ENCODE data around the gene KIAA0753. TPM values are rescaled to one million over a fixed set of nuclear protein-coding genes. Genes with fewer than 3 reads are reported as not detected.
"Not testable (repeated sequence)": the region's sequence is repeated elsewhere in the genome, so short reads cannot be mapped to it uniquely, and the experiment has no call there.

Gene KIAA0753
- total and polyA plus RNA-seq, 3 experiments from 2014 or later, result 1.8 to 20.8 (median 18.6) TPM

DNA sequence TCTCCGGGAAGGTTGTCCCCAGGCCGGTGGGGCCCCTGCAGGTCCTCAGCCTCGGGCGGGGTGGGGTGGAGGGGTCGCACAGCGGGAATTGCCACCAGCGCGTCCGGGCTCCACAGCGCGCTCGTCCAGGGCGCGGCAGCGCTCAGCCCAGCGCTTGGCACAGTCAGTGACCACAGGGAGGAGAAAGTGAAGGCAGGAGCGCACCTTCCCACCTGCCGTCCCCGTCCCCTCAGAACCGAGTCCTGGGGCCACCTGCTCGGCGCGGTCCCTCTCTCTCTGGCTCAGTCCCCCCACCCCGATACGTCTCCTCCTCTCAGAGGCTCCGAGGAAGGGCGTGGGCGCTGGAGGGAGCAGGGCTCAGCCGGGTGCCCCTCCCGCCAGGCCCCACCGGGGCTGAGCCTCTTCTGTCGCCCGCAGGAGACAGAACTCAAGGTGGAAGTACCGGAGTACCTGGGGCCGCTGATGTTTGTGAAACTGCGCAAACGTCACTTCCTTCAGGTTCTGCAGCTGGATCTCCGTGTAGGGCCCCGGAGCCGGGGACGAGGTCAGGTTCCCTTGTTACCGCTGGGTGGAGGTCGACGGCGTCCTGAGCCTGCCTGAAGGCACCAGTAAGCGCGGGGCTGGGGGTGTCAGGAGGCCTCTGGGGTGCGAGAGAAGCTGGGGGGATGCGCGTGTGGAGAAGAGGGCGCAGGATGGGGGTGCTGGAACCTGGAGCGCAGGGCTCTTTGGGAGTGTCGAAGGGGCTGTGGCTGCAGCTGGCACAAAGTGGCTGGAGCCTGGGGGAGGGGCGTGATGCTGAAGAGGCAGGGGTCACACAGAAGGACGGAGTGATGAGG, 16.5 kb upstream of the KIAA0753 start:
- DNase-seq, result peak in 4 of 5 donors; percentile 29 to 77 (median 60)
- Mint-ChIP-seq H3K4me1 (peaks cover 34 to 68% (median 46%) of the 10 kb centered on the region in 3 donors), H3K27ac (peak overlapping the region in 6 of 8 donors; percentile 42 to 93 (median 88)), H3K4me3 (peak overlapping the region; percentile 82 to 93 (median 90)), H3K36me3 (peaks cover 0 to 12% (median 4%) of the 10 kb centered on the region in 3 donors)
- H3K36me3 ChIP-seq (ENCODE audit: insufficient read depth, low read length); H3K9me3 Mint-ChIP-seq; H3K27me3 Mint-ChIP-seq; H3K27me3 ChIP-seq (ENCODE audit: insufficient read depth, low read length, poor library complexity, severe bottlenecking); H3K9me3 ChIP-seq (ENCODE audit: low read length); CTCF ChIA-PET; POLR2A ChIA-PET: not testable (repeated sequence)
- peak overlapping the region; percentile 24 for H3K27ac ChIP-seq (ENCODE audit: low read depth, low read length)
- H3K4me1 ChIP-seq (ENCODE audit: insufficient read depth, low read length), result peaks cover 21% of the 10 kb centered on the region
- H3K4me3 ChIP-seq (ENCODE audit: low read length), result peak overlapping the region; percentile 69

DNA sequence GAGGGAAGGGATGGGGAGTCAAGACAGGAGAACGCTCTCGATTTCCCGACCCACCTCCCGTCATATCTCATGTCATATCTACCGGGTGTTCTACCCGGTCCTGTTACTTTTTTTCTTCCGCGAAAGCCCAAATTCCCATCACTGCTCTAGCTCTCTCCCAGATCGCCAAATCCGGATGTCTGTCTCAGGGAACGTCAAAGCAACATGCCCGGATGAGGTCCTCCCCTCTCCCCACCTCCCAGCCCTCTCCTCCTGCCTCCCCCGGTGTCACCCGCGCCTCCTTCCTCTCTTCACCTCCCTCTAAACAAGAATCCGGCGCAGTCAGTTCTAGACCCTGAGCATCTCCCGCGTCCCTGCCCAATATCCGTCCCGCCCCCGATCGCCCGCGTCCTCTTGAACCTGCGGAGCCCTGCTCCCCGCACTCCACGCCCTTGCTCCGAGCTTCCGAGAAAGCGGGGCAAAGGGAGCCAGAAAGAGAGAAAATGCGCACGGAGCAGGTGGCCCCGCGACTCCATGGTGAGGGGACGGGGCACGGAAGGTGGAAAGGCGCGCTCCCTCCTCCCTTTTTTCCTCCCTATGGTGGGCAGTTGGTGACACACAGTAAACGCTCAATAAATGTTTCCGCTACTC, 15.3 kb upstream of the KIAA0753 start:
- POLR2A ChIA-PET; H3K27me3 Mint-ChIP-seq; H3K9me3 Mint-ChIP-seq; H3K9me3 ChIP-seq (ENCODE audit: low read length); DNase-seq; CTCF ChIA-PET; H3K4me3 ChIP-seq (ENCODE audit: low read length); H3K27ac ChIP-seq (ENCODE audit: low read depth, low read length); H3K36me3 ChIP-seq (ENCODE audit: insufficient read depth, low read length); H3K27me3 ChIP-seq (ENCODE audit: insufficient read depth, low read length, poor library complexity, severe bottlenecking): not testable (repeated sequence)
- H3K4me1 ChIP-seq (ENCODE audit: insufficient read depth, low read length), result peaks cover 25% of the 10 kb centered on the region
- H3K4me3 Mint-ChIP-seq, result peak overlapping the region; percentile 69 to 93 (median 79)
- H3K4me1 Mint-ChIP-seq, result peaks cover 38 to 68% (median 52%) of the 10 kb centered on the region in 3 donors
- H3K27ac Mint-ChIP-seq, result peak overlapping the region in 7 of 8 donors; percentile 31 to 90 (median 66)
- peaks cover 0 to 13% (median 4%) of the 10 kb centered on the region in 3 donors for H3K36me3 Mint-ChIP-seq

DNA sequence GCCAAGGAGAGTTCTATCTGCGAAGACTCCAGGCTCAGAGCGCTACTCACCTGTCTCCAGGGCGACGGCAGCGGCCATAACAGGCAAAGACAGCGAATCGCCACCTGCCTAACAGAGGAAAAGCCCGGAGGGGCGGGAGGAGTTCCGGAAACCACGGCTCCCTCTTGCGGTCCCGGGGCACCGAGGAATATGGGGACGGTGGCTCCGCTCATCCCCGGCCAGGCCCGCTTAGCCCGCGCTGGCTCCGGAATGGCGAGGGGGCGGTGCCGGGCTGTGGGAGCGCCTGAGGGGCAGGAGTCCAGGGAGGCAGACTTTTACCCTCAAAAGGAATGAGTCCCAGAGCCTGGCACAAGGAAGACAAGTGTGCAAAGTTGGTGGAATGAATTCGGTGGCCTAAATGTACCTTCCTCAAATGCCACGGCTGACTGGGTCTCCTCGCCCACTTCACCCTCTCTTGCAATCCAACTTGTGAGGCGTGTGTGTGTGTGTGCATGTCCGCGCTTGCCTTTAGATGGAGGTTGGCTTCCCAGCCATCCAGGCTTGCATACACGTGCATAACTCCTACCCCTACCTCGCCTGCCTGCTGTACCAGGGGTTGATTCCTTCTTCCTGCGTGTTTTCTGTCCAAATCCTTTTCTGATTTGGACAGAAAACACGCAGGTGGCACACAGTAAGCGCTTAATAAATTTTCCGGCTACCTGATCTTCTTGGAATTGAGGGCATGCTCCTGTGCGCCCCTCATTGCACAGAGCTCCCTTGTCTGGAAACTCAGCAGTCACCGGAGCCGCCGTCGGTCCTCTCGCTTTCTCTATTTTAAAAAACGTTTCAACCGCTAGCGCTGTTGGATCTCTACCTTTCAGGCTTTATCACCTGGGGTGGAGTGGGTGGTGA, 14.6 kb upstream of the KIAA0753 start:
- H3K9me3 Mint-ChIP-seq, result peaks cover 0 to 1% (median 0%) of the 10 kb centered on the region in 5 donors
- peaks cover 31% of the 10 kb centered on the region for H3K4me1 ChIP-seq (ENCODE audit: insufficient read depth, low read length)
- no peaks in the 10 kb centered on the region for H3K9me3 ChIP-seq (ENCODE audit: low read length)
- peaks cover 41 to 67% (median 52%) of the 10 kb centered on the region in 3 donors for H3K4me1 Mint-ChIP-seq
- ChIA-PET CTCF (no interaction called here), POLR2A (no interaction called here)
- peaks cover 3 to 5% of the 10 kb centered on the region in 2 donors for H3K27me3 Mint-ChIP-seq
- no peak for DNase-seq
- no peak overlapping the region for H3K27ac ChIP-seq (ENCODE audit: low read depth, low read length)
- peak overlapping the region in 6 of 7 donors; percentile 48 to 93 (median 77) for H3K4me3 Mint-ChIP-seq
- no peaks in the 10 kb centered on the region for H3K36me3 ChIP-seq (ENCODE audit: insufficient read depth, low read length)
- H3K36me3 Mint-ChIP-seq, result peaks cover 0 to 19% (median 4%) of the 10 kb centered on the region in 3 donors
- no peaks in the 10 kb centered on the region for H3K27me3 ChIP-seq (ENCODE audit: insufficient read depth, low read length, poor library complexity, severe bottlenecking)
- no peak overlapping the region for H3K4me3 ChIP-seq (ENCODE audit: low read length)
- peak overlapping the region in 4 of 8 donors; percentile 55 to 84 (median 70) for H3K27ac Mint-ChIP-seq

GRCh38 chr17:6651919-6652452, 11.5 kb upstream of the KIAA0753 start:
- Histone ChIP-seq H3K27me3 (ENCODE audit: insufficient read depth, low read length, poor library complexity, severe bottlenecking) (no peaks in the 10 kb centered on the region), H3K27ac (ENCODE audit: low read depth, low read length) (peak overlapping the region; percentile 100), H3K36me3 (ENCODE audit: insufficient read depth, low read length) (peaks cover 15% of the 10 kb centered on the region), H3K9me3 (ENCODE audit: low read length) (no peaks in the 10 kb centered on the region), H3K4me1 (ENCODE audit: insufficient read depth, low read length) (peaks cover 45% of the 10 kb centered on the region), H3K4me3 (ENCODE audit: low read length) (peak overlapping the region; percentile 92)
- Mint-ChIP-seq H3K27me3 (peaks cover 3 to 5% of the 10 kb centered on the region in 2 donors), H3K4me1 (peaks cover 49 to 79% (median 70%) of the 10 kb centered on the region in 3 donors), H3K9me3 (peaks cover 0 to 1% (median 0%) of the 10 kb centered on the region in 5 donors), H3K36me3 (peaks cover 0 to 41% (median 8%) of the 10 kb centered on the region in 3 donors), H3K4me3 (peak overlapping the region; percentile 48 to 96 (median 73)), H3K27ac (peak overlapping the region in 7 of 8 donors; percentile 24 to 82 (median 68))
- CTCF ChIA-PET, result interaction anchor here (1.1 kb wide), 1 partner anchor 10 kb away, joined by 7 read pairs; no protein-coding TSS in a partner anchor
- DNase-seq, result peak in 3 of 5 donors; percentile 36 to 59 (median 47)
- POLR2A ChIA-PET, result interaction anchor here (1.0 to 1.3 kb wide), 3 partner anchors 10 to 363 kb away, joined by 3 to 11 read pairs (median 9); partner anchors contain the start of genes KIAA0753 and TXNDC17

GRCh38 chr17:6651354-6651918, 10.9 kb upstream of the KIAA0753 start, which contains the start of the genes C17orf100 and MED31:
Gene C17orf100, plus strand, starts transcription at chr17:6651762. Its CDS starts 152 bp downstream, at chr17:6651914.
Gene MED31, minus strand, starts transcription at chr17:6651605. Its CDS starts 77 bp downstream, at chr17:6651528.
- ChIA-PET POLR2A (interaction anchor here (0.6 to 1.3 kb wide), 5 partner anchors 10 to 364 kb away, joined by 3 to 11 read pairs (median 4); partner anchors contain the start of genes KIAA0753 and TXNDC17), CTCF (interaction anchor here (1.1 kb wide), 1 partner anchor 10 kb away, joined by 7 read pairs; no protein-coding TSS in a partner anchor)
- H3K4me3 Mint-ChIP-seq, result peak within 1 kb of the TSS; percentile 94 to 99 (median 97)
- H3K27me3 Mint-ChIP-seq, result peaks cover 3 to 5% of the 10 kb centered on the region in 2 donors
- H3K27me3 ChIP-seq (ENCODE audit: insufficient read depth, low read length, poor library complexity, severe bottlenecking), result no peaks in the 10 kb centered on the region
- peak; percentile 90 to 95 (median 93) for DNase-seq
- H3K9me3 Mint-ChIP-seq, result peaks cover 0 to 1% (median 0%) of the 10 kb centered on the region in 5 donors
- peaks cover 0 to 47% (median 8%) of the 10 kb centered on the region in 3 donors for H3K36me3 Mint-ChIP-seq
- peak within 1 kb of the TSS; percentile 98 to 100 (median 100) for H3K27ac Mint-ChIP-seq
- peaks cover 15% of the 10 kb centered on the region for H3K36me3 ChIP-seq (ENCODE audit: insufficient read depth, low read length)
- peak within 1 kb of the TSS; percentile 100 for H3K27ac ChIP-seq (ENCODE audit: low read depth, low read length)
- peaks cover 51 to 84% (median 73%) of the 10 kb centered on the region in 3 donors for H3K4me1 Mint-ChIP-seq
- H3K9me3 ChIP-seq (ENCODE audit: low read length), result no peaks in the 10 kb centered on the region
- H3K4me3 ChIP-seq (ENCODE audit: low read length), result peak within 1 kb of the TSS; percentile 92
- peaks cover 45% of the 10 kb centered on the region for H3K4me1 ChIP-seq (ENCODE audit: insufficient read depth, low read length)

DNA sequence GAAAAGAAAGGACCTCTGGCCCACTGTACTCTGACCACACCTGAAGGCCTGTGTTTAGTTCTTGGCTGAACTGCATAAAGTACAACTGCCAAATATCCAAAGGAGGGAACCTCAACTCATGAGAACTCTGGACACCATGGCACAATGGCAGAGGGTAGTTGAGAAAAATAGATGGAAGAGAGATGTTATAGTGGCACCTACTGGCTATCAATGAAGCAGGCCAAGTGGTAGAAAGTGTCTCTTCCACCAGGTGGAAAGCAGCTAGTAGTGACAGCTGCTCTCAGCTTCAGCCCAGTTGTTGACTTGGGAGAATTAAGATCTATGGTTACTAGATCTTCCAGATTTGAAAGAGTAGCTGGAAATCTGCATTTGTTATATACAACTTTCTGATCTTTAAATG, 7.7 kb upstream of the KIAA0753 start:
- Mint-ChIP-seq H3K36me3 (peaks cover 0 to 74% (median 12%) of the 10 kb centered on the region in 3 donors), H3K27ac (peak overlapping the region in 5 of 8 donors; percentile 28 to 100 (median 73)), H3K27me3 (no peaks in the 10 kb centered on the region), H3K4me3 (peak overlapping the region in 2 of 7 donors; percentile 38 to 55), H3K9me3 (peaks cover 0 to 1% (median 0%) of the 10 kb centered on the region in 5 donors), H3K4me1 (peaks cover 43 to 80% (median 78%) of the 10 kb centered on the region in 3 donors)
- DNase-seq, result no peak
- H3K9me3 ChIP-seq (ENCODE audit: low read length), result no peaks in the 10 kb centered on the region
- peaks cover 24% of the 10 kb centered on the region for H3K36me3 ChIP-seq (ENCODE audit: insufficient read depth, low read length)
- H3K4me1 ChIP-seq (ENCODE audit: insufficient read depth, low read length), result peaks cover 40% of the 10 kb centered on the region
- ChIA-PET POLR2A (no interaction called here), CTCF (no interaction called here)
- no peak overlapping the region for H3K27ac ChIP-seq (ENCODE audit: low read depth, low read length)
- no peak overlapping the region for H3K4me3 ChIP-seq (ENCODE audit: low read length)
- no peaks in the 10 kb centered on the region for H3K27me3 ChIP-seq (ENCODE audit: insufficient read depth, low read length, poor library complexity, severe bottlenecking)

Data from CD8-positive, alpha-beta memory T cell (primary cell).